Measurements from ENCODE around the gene UBAP1L.
"Not testable (repeated sequence)": the region's sequence is repeated elsewhere in the genome, so short reads cannot be mapped to it uniquely, and the experiment has no call there.

The UBAP1L gene

GRCh38 chr15:65044724-65045481, 70.1 kb downstream of the UBAP1L start, which contains the start of gene SLC51B:
Gene SLC51B, plus strand, starts transcription at chr15:65045387. Its CDS starts 4,618 bp downstream, at chr15:65050005.
- no peak for DNase-seq (ENCODE audit: low spot score)

GRCh38 chr15:65044218-65044617, 70.8 kb downstream of the UBAP1L start:
- not testable (repeated sequence) for DNase-seq (ENCODE audit: low spot score)

- DNase-seq (ENCODE audit: low spot score), result no peak
Measured at GRCh38 chr15:65042776-65043327, 72.1 kb downstream of the UBAP1L start.
